Activated naive CD4-positive, alpha-beta T cell treated with anti-CD3 and anti-CD28 coated beads, Interleukin-2, amount 10 ng/mL, durations not matched to agents 7 days and 5 days (primary cell): ENCODE data around the gene CIAPIN1.
A peak's percentile ranks its signal among the peaks of the same experiment; 100 is the strongest.
"Not testable (repeated sequence)": the region's sequence is repeated elsewhere in the genome, so short reads cannot be mapped to it uniquely, and the experiment has no call there.

ENCODE experiments used
- CTCF ChIA-PET: fragments of 350-600 bp; sonication (Branson Sonifier 250); formaldehyde crosslinking; loops from one replicate; lab custom pipeline; 2021; ENCODE audit warnings: antibody characterized with exemption; lab: Charles Lee
- DNase-seq: peaks from one replicate; pipeline ENCODE4 v3.0.0-alpha.2; 2020
- H3K27ac Mint-ChIP-seq: one replicate; pipeline ENCODE4 v1.8.0; 2021; ENCODE audit warnings: mild to moderate bottlenecking, moderate library complexity, mixed read lengths
- H3K27me3 Mint-ChIP-seq: one replicate; pipeline ENCODE4 v1.8.0; 2021; ENCODE audit warnings: mild to moderate bottlenecking, mixed read lengths
- H3K36me3 Mint-ChIP-seq: one replicate; pipeline ENCODE4 v1.8.0; 2021; ENCODE audit warnings: mixed read lengths
- H3K4me1 Mint-ChIP-seq: one replicate; pipeline ENCODE4 v1.8.0; 2021; ENCODE audit warnings: mixed read lengths
- H3K4me3 Mint-ChIP-seq: one replicate; pipeline ENCODE4 v1.8.0; 2021; ENCODE audit warnings: mild to moderate bottlenecking, moderate library complexity, mixed read lengths
- H3K9me3 Mint-ChIP-seq: one replicate; pipeline ENCODE4 v1.8.0; 2021; ENCODE audit warnings: mixed read lengths

Gene CIAPIN1

DNA sequence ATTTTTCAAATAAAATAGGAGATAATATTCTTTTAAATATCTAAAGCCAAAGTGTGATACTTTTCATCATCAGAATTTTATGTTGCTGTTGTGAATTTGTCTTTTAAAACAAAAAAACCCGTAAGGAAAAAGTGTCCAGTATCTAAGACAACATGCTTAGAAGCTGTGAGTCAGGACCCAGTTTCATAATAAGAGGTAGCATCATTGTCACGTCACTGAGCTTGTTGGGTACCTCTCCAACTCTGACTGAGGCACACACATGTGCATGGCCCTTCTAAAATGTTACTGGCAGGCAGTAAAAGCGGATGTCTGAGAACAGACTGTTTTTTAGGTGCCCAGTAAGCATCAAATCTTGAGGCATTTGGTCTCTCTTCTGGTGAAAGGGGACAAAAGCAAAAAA, 2.5 kb downstream of the CIAPIN1 start:
- Mint-ChIP-seq H3K27me3 (no peaks in the 10 kb centered on the region), H3K36me3 (peaks cover 24% of the 10 kb centered on the region), H3K9me3 (peaks cover 15% of the 10 kb centered on the region), H3K27ac (no peak overlapping the region), H3K4me1 (peaks cover 36% of the 10 kb centered on the region), H3K4me3 (peak overlapping the region; percentile 12)
- no peak for DNase-seq
- CTCF ChIA-PET = interaction anchor here (0.7 to 1.4 kb wide), 3 partner anchors 18 to 27 kb away, joined by 3 to 8 read pairs (median 4); partner anchors contain the start of gene POLR2C

DNA sequence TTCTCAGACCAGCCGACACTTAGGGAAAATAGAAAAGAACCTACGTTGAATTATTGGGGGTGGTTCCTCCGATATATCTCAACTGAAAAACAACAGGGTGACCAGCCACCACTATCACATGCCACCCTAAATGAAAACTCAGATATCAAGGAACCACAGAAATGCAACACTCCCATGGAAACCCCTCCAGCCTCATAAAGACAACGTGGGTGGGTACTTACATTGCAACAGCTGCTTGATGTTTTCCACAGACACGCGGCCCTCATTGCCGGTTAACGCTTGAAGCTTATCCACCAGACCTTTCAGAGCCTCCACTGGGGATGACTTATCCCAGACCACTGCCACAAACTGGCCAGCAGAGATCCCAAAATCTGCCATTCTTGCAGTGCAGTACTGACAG, 6.6 kb downstream of the CIAPIN1 start:
- not testable (repeated sequence) for H3K4me3 Mint-ChIP-seq

DNA sequence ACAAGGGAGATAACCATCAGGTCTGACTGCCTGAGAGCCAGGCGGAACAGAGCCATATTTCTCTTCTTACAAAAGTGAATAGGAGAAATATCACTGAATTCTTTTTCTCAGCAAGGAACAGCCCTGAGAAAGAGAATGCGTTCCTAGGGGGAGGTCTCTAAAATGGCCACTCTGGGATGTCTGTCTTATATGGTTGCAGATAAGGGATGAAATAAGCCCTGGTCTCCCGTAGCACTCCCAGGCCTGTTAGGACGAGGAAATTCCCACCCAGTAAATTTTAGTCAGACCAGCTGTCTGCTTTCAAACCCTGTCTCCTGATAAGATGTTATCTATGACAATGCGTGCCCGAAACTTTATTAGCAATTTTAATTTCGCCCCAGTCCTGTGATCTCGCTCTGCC, 7.2 kb downstream of the CIAPIN1 start:
- not testable (repeated sequence) for H3K4me1 Mint-ChIP-seq, H3K27me3 Mint-ChIP-seq, DNase-seq, H3K4me3 Mint-ChIP-seq, H3K27ac Mint-ChIP-seq
- CTCF ChIA-PET = interaction anchor here (1.2 to 2.3 kb wide), 2 partner anchors 21 to 23 kb away, joined by 4 to 9 read pairs; no protein-coding TSS in a partner anchor
- Mint-ChIP-seq H3K9me3 (peaks cover 17% of the 10 kb centered on the region), H3K36me3 (peaks cover 44% of the 10 kb centered on the region)

More for the DNA sequence above, 6.6 kb downstream of the CIAPIN1 start:
- Mint-ChIP-seq H3K9me3 (peaks cover 17% of the 10 kb centered on the region), H3K36me3 (peaks cover 41% of the 10 kb centered on the region)
- not testable (repeated sequence) for H3K27ac Mint-ChIP-seq, H3K27me3 Mint-ChIP-seq, DNase-seq, H3K4me1 Mint-ChIP-seq
- CTCF ChIA-PET = interaction anchor here (2.3 kb wide), 1 partner anchor 23 kb away, joined by 9 read pairs; no protein-coding TSS in a partner anchor

DNA sequence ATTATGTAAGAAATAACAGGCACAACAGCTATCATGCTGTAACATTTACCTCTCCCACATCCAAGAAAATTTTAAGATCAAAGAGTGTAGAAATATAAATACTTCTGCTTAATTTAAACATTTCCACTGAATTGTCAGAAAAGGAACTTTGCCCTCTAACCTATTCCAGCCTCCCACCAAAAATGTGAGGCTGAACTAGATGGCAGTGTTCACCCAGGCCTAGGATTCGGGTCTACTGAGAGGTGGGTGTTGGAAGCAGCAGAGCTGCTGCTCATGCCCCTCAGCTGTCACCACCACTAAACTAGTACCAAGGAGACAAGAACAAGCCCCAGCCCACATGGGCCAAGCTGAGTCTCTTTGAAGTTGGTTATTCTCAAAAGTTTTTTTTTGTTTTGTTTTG, 11.3 kb downstream of the CIAPIN1 start:
- CTCF ChIA-PET = interaction anchor here (1.5 kb wide), 1 partner anchor 19 kb away, joined by 3 read pairs; no protein-coding TSS in a partner anchor
- Mint-ChIP-seq H3K36me3 (peaks cover 62% of the 10 kb centered on the region), H3K4me3 (no peak overlapping the region), H3K27ac (no peak overlapping the region), H3K9me3 (peaks cover 14% of the 10 kb centered on the region), H3K4me1 (peaks cover 23% of the 10 kb centered on the region), H3K27me3 (no peaks in the 10 kb centered on the region)
- no peak for DNase-seq

DNA sequence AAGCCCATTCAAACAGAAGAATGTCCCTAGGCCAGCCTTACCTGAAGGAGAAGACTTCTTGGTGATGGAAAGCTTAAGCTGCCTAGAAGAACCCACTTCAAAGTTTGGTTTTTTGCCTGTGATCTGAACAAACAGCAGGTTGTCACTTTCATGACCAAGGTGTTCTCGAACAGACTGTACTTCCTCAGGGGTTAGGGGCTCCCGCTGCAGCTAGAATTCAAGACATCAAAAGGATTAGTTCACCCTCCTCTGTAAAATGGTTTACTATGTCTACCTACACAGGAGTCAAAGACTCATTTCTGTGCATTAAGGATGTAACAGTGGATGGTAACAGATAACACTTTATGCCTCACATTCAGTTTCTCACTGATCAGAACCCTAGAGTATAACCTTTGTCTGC, 13.2 kb downstream of the CIAPIN1 start:
- no peak overlapping the region for H3K4me3 Mint-ChIP-seq
- no peak for DNase-seq
- no peaks in the 10 kb centered on the region for H3K27me3 Mint-ChIP-seq
- no peak overlapping the region for H3K27ac Mint-ChIP-seq
- H3K36me3 Mint-ChIP-seq = peaks cover 55% of the 10 kb centered on the region
- no peaks in the 10 kb centered on the region for H3K9me3 Mint-ChIP-seq
- CTCF ChIA-PET = interaction anchor here (2.1 kb wide), 1 partner anchor 17 kb away, joined by 21 read pairs; no protein-coding TSS in a partner anchor
- peaks cover 23% of the 10 kb centered on the region for H3K4me1 Mint-ChIP-seq

DNA sequence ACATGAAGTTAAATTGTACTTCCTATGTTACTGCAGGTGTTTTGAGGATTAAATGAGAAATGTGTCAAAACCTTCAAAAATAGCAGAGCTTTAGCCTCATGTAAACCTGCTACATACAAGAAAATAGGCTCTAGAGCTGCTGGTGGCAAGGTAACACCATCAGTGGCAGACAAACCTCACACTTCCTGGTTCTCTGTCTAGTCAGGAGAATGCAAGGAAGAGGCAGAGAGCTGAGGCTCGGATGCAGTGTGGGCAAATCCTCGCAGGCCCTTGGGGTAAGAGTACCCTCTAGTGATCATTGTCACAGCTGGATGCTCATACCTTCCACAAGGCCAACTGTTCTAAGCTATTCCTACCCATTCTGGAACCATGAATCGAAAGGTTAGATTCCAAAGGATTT, 14.2 kb downstream of the CIAPIN1 start:
- Mint-ChIP-seq H3K27me3 (no peaks in the 10 kb centered on the region), H3K9me3 (no peaks in the 10 kb centered on the region), H3K36me3 (peaks cover 55% of the 10 kb centered on the region), H3K27ac (peak overlapping the region; percentile 10), H3K4me1 (peaks cover 23% of the 10 kb centered on the region), H3K4me3 (no peak overlapping the region)
- CTCF ChIA-PET = interaction anchor here (1.9 to 2.1 kb wide), 2 partner anchors 16 to 86 kb away, joined by 7 to 21 read pairs; no protein-coding TSS in a partner anchor
- DNase-seq = no peak

DNA sequence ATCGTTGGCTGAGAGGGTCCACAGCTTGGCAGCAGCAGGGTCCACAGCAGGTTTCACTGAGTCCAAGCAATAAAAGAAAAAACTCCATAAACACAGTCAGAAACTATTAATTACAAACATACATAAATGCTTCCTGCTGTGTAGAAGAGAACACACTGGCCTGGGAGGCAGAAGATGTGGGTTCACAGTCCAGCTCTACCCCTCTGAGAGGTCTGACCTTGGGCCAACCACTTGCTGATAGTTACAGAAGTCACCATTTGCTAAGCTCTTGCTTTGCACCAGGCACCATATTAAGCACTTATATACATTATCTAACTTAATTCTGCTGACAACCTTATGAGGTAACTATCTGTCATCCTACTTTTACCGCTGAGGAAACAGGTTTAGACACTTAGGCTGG, 14.7 kb downstream of the CIAPIN1 start:
- Mint-ChIP-seq H3K9me3 (no peaks in the 10 kb centered on the region), H3K27ac (no peak overlapping the region), H3K4me1 (peaks cover 23% of the 10 kb centered on the region), H3K27me3 (no peaks in the 10 kb centered on the region), H3K4me3 (no peak overlapping the region), H3K36me3 (peaks cover 60% of the 10 kb centered on the region)
- CTCF ChIA-PET = interaction anchor here (1.9 to 2.1 kb wide), 2 partner anchors 15 to 87 kb away, joined by 7 to 21 read pairs; no protein-coding TSS in a partner anchor
- DNase-seq = no peak

DNA sequence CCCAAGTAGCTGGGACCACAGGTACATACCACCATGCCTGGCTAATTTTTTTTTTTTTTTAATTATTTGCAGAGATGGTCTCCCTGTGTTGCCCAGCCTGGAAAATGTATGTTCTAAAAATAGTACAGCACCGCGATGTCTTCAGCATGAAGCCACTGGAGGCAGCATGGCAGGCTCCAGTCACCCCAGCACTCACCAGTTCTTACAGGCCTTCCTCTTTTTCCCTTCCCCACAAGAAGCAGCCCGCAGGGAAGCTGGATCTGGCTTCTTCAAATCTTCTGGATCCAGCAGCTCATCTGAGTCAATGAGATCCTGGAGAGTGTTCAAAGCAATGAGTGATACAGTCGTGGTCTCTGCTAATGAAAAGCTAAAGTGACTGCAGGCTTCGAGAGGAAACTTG, 16.2 kb downstream of the CIAPIN1 start:
- Mint-ChIP-seq H3K36me3 (peaks cover 60% of the 10 kb centered on the region), H3K4me1 (peaks cover 23% of the 10 kb centered on the region), H3K27me3 (no peaks in the 10 kb centered on the region), H3K4me3 (no peak overlapping the region), H3K27ac (peak overlapping the region; percentile 52), H3K9me3 (no peaks in the 10 kb centered on the region)
- CTCF ChIA-PET = interaction anchor here (2.9 kb wide), 1 partner anchor 13 kb away, joined by 23 read pairs; no protein-coding TSS in a partner anchor
- DNase-seq = no peak

DNA sequence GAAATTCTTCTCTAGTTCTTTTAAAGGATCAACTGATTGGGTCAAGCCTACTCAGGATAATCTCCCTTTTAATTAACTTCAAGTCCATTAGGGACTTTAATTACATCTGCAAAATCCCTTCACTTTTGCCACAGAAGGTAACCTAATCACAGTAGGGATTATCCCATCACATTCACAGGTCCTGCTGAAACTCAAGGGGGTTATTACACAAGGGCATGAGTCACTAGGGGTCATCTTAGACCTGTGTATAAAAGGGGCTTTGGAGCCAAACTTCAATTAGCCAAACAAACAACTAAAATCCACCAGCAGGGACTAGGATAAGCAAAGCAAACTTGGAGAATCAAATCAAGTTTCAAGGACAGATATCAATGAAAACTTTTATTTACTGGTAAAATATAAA, 19.4 kb downstream of the CIAPIN1 start:
- Mint-ChIP-seq H3K4me3 (no peak overlapping the region), H3K4me1 (peaks cover 4% of the 10 kb centered on the region), H3K27ac (no peak overlapping the region), H3K27me3 (no peaks in the 10 kb centered on the region), H3K9me3 (no peaks in the 10 kb centered on the region), H3K36me3 (peaks cover 42% of the 10 kb centered on the region)
- CTCF ChIA-PET = no interaction called here
- DNase-seq = no peak

DNA sequence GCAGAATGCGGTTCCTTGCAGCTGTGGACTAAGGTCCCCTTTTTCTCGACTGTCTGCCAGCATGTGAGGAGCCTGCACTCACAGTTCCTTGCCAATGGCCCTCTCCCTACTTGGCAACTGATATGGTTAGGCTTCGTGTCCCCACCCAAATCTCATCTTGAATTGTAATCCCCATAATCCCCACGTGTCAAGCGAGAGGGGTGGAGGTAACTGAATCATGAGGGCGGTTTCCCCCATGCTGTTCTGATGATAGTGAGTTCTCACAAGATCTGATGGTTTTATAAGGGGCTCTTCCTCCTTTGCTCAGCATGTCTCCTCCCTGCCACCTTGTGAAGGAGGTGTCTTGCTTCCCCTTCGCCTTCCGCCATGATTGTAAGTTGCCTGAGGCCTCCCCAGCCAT, 19.9 kb downstream of the CIAPIN1 start:
- no peak for DNase-seq
- no peaks in the 10 kb centered on the region for H3K9me3 Mint-ChIP-seq
- H3K4me1 Mint-ChIP-seq = peaks cover under 1% of the 10 kb centered on the region
- H3K27me3 Mint-ChIP-seq = no peaks in the 10 kb centered on the region
- CTCF ChIA-PET = no interaction called here
- H3K27ac Mint-ChIP-seq = no peak overlapping the region
- H3K36me3 Mint-ChIP-seq = peaks cover 37% of the 10 kb centered on the region
- H3K4me3 Mint-ChIP-seq = no peak overlapping the region

DNA sequence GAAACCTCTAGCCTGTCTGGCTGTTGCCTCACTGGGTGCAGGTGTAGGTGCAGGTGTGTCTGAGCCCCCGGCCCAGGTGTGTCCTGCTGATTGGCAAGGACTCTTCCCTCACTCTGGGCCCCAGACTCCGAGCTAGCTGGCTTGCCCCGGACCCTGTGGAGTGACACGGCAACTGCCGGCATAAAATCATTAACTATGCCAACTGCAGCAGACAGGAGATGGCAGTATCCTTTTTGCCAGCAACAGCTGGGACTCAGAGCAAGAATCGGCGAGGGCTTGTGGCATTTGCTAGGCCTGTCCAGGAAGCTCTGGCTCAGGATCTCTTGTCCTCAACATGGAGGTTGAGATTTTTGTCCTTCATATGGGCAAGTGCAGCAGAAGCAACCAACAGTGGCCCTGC, 20.8 kb downstream of the CIAPIN1 start:
- H3K27ac Mint-ChIP-seq = no peak overlapping the region
- no peak for DNase-seq
- peaks cover 33% of the 10 kb centered on the region for H3K36me3 Mint-ChIP-seq
- H3K4me3 Mint-ChIP-seq = no peak overlapping the region
- H3K4me1 Mint-ChIP-seq = no peaks in the 10 kb centered on the region
- H3K9me3 Mint-ChIP-seq = no peaks in the 10 kb centered on the region
- CTCF ChIA-PET = interaction anchor here (1.2 kb wide), 1 partner anchor 9 kb away, joined by 7 read pairs; no protein-coding TSS in a partner anchor
- H3K27me3 Mint-ChIP-seq = no peaks in the 10 kb centered on the region

DNA sequence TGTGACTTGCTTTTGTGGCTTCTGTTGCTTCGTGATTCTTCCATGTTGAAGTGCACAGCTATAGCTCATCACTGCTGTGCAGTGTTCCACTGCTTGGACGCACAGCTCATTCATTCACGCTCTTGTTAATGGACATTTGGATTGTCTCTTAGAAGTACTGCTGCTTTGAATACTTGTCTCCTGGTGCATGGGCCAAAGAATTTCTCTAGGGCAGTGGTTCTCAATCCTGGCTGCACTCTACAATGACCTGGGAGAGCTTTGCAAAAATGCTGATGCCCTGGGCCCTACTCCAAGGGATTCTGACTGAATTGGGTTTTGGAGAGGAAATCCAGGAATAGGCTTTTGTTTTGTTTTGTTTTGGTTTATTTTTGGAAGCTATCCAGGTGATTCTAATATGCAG, 22.6 kb downstream of the CIAPIN1 start:
- CTCF ChIA-PET = interaction anchor here (1.4 to 1.5 kb wide), 2 partner anchors 20 to 124 kb away, joined by 3 to 6 read pairs; no protein-coding TSS in a partner anchor
- H3K36me3 Mint-ChIP-seq = peaks cover 17% of the 10 kb centered on the region
- H3K27ac Mint-ChIP-seq = no peak overlapping the region
- peaks cover 2% of the 10 kb centered on the region for H3K4me1 Mint-ChIP-seq
- DNase-seq = no peak
- H3K4me3 Mint-ChIP-seq = no peak overlapping the region
- H3K9me3 Mint-ChIP-seq = no peaks in the 10 kb centered on the region
- H3K27me3 Mint-ChIP-seq = no peaks in the 10 kb centered on the region

DNA sequence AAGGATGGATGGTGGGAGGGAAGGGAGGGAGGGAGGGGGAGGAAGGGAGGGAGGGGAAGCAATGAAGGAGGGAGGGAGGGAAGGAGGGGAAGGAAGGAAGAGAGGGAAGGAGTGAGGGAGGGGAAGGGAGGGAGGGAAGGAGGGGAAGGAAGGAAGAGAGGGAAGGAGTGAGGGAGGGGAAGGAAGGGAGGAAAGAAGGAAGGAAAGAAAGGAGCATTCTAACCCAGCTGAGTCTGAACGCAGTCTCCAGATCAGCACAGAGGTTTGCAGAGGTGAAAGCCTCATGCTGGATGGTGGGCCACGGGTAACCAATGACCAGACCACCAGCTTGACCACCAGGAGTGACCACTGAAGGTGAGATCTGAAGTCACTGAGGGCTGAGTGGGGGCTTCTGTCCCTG, 24.0 kb downstream of the CIAPIN1 start:
- H3K9me3 Mint-ChIP-seq = no peaks in the 10 kb centered on the region
- no peak for DNase-seq
- H3K27me3 Mint-ChIP-seq = peaks cover 7% of the 10 kb centered on the region
- H3K4me3 Mint-ChIP-seq = no peak overlapping the region
- no peak overlapping the region for H3K27ac Mint-ChIP-seq
- H3K36me3 Mint-ChIP-seq = peaks cover 8% of the 10 kb centered on the region
- H3K4me1 Mint-ChIP-seq = peaks cover 11% of the 10 kb centered on the region
- CTCF ChIA-PET = interaction anchor here (1.4 to 2.3 kb wide), 3 partner anchors 16 to 122 kb away, joined by 3 to 10 read pairs (median 6); no protein-coding TSS in a partner anchor

DNA sequence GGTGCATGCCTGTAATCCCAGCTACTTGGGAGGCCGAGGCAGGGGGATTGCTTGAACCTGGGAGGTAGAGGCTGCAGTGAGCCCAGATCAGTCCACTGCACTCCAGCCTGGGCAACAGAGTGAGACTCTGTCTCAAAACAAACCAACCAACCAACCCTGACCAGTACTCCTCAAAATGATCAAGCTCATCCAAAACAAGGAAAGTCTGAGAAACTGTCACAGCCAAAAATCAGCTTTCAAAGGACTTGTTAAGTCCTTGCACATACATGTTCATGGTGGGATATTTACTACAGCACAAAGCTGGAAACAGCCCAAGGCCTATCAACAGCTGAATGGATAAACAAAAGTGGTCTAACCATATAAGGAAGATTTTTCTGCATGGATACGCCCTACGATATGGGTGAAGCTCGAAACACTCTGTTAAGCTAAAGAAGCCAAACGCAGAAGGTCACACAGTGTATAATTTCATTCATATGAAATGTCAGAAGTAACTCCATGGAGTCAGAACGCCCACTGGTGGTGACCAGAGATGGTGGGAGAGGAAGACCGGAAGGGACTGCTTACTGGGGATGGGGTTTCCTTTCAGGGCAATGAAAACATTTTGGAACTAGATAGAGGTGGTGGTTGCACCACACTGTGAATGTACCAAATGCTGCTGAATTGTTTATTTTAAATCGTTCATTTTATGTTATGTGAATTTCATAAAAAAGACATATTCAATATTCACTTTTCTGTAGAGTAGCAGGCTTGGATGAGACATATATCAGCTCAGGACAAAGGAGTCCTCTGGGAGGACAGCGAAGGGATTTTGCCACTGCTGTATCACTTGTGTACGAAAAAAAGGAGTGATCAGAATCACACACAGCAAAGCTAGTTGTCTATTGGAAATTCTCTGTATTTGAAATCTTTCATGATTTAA, 24.9 kb downstream of the CIAPIN1 start:
- Mint-ChIP-seq H3K4me3 (no peak overlapping the region), H3K9me3 (no peaks in the 10 kb centered on the region), H3K27me3 (peaks cover 13% of the 10 kb centered on the region), H3K4me1 (peaks cover 15% of the 10 kb centered on the region), H3K27ac (no peak overlapping the region), H3K36me3 (peaks cover under 1% of the 10 kb centered on the region)
- CTCF ChIA-PET = interaction anchor here (0.8 to 2.3 kb wide), 6 partner anchors 8 to 227 kb away, joined by 3 to 10 read pairs (median 3); no protein-coding TSS in a partner anchor
- DNase-seq = no peak
